SJCRH30 (cell line): ENCODE data around the gene EFCAB6. TPM values are rescaled to one million over a fixed set of nuclear protein-coding genes. Genes with fewer than 3 reads are reported as not detected.

ENCODE experiments used
- DNase-seq, 2 experiments: peaks; one replicate each; pipeline ENCODE4 v3.0.0-alpha.2; 2015 to 2020
- H3K27ac ChIP-seq: fragments of 250-450 bp; sonication (Bioruptor Pico); 2 replicates; pipeline ENCODE4 v1.5.1; 2020; ENCODE audit warnings: mild to moderate bottlenecking, moderate library complexity
- H3K27me3 ChIP-seq: fragments of 250-450 bp; sonication (Bioruptor Pico); 2 replicates; pipeline ENCODE4 v1.5.1; 2020; ENCODE audit warnings: mild to moderate bottlenecking, moderate library complexity
- H3K36me3 ChIP-seq: fragments of 250-450 bp; sonication (Bioruptor Pico); 2 replicates; pipeline ENCODE4 v1.5.1; 2020; ENCODE audit warnings: mild to moderate bottlenecking, moderate library complexity
- H3K4me1 ChIP-seq: fragments of 250-450 bp; sonication (Bioruptor Pico); 2 replicates; pipeline ENCODE4 v1.5.1; 2020; ENCODE audit warnings: mild to moderate bottlenecking, moderate library complexity
- H3K4me3 ChIP-seq: fragments of 250-450 bp; sonication (Bioruptor Pico); 2 replicates; pipeline ENCODE4 v1.5.1; 2020; ENCODE audit warnings: mild to moderate bottlenecking, moderate library complexity
- H3K9me3 ChIP-seq: fragments of 250-450 bp; sonication (Bioruptor Pico); replicated peaks from 2 replicates; pipeline ENCODE4 v1.5.1; 2020; ENCODE audit warnings: mild to moderate bottlenecking, moderate library complexity
- total RNA-seq: library from RNA; depleted of rRNA; stranded (reverse); fragments of >200 nt; shearing (Covaris generic); gene quantifications from 2 replicates; pipeline ENCODE4 v1.2.3, GENCODE V29; 2014

Gene EFCAB6
- total RNA-seq, 1 experiment from 2014 or later = not detected

GRCh38 chr22:43554694-43555365 is 257.3 kb downstream of the EFCAB6 start:
- Histone ChIP-seq H3K36me3 (no peaks in the 10 kb centered on the region), H3K4me3 (no peak overlapping the region), H3K27ac (no peak overlapping the region), H3K27me3 (no peaks in the 10 kb centered on the region), H3K4me1 (no peaks in the 10 kb centered on the region), H3K9me3 (no peaks in the 10 kb centered on the region)
- no peak for DNase-seq

- Histone ChIP-seq H3K36me3 (no peaks in the 10 kb centered on the region), H3K27ac (no peak overlapping the region), H3K27me3 (no peaks in the 10 kb centered on the region), H3K4me1 (no peaks in the 10 kb centered on the region), H3K4me3 (no peak overlapping the region), H3K9me3 (no peaks in the 10 kb centered on the region)
- no peak for DNase-seq
Observed at GRCh38 chr22:43554259-43554636, 257.9 kb downstream of the EFCAB6 start.

- Histone ChIP-seq H3K9me3 (no peaks in the 10 kb centered on the region), H3K4me1 (no peaks in the 10 kb centered on the region), H3K27ac (no peak overlapping the region), H3K27me3 (0 out of 2 replicates have a peak, but pooled peaks cover 3% of the 10 kb centered on the region), H3K4me3 (no peak overlapping the region), H3K36me3 (no peaks in the 10 kb centered on the region)
- DNase-seq = no peak
Observed at GRCh38 chr22:43553451-43554258, 258.4 kb downstream of the EFCAB6 start.

GRCh38 chr22:43550672-43551071 is 261.4 kb downstream of the EFCAB6 start:
- DNase-seq = no peak
- 0 out of 2 replicates have a peak, but pooled peaks cover 4% of the 10 kb centered on the region for H3K27me3 ChIP-seq

GRCh38 chr22:43550024-43550620 is 262.0 kb downstream of the EFCAB6 start:
- 0 out of 2 replicates have a peak, but pooled peaks cover 4% of the 10 kb centered on the region for H3K27me3 ChIP-seq
- H3K4me1 ChIP-seq = no peaks in the 10 kb centered on the region
- no peak overlapping the region for H3K27ac ChIP-seq
- H3K36me3 ChIP-seq = no peaks in the 10 kb centered on the region
- no peaks in the 10 kb centered on the region for H3K9me3 ChIP-seq
- no peak for DNase-seq
- H3K4me3 ChIP-seq = no peak overlapping the region

More at GRCh38 chr22:43550672-43551071, 261.4 kb downstream of the EFCAB6 start:
- Histone ChIP-seq H3K36me3 (no peaks in the 10 kb centered on the region), H3K9me3 (no peaks in the 10 kb centered on the region), H3K4me3 (no peak overlapping the region), H3K27ac (no peak overlapping the region), H3K4me1 (no peaks in the 10 kb centered on the region)

GRCh38 chr22:43546186-43546585 is 265.9 kb downstream of the EFCAB6 start:
- Histone ChIP-seq H3K4me3 (no peak overlapping the region), H3K27me3 (peaks cover 9% of the 10 kb centered on the region), H3K9me3 (no peaks in the 10 kb centered on the region), H3K27ac (no peak overlapping the region), H3K4me1 (no peaks in the 10 kb centered on the region), H3K36me3 (no peaks in the 10 kb centered on the region)
- DNase-seq = no peak

- Histone ChIP-seq H3K4me1 (no peaks in the 10 kb centered on the region), H3K4me3 (no peak overlapping the region), H3K9me3 (no peaks in the 10 kb centered on the region), H3K27me3 (peaks cover 9% of the 10 kb centered on the region), H3K36me3 (no peaks in the 10 kb centered on the region), H3K27ac (no peak overlapping the region)
- DNase-seq = no peak
Observed at GRCh38 chr22:43544289-43544673, 267.8 kb downstream of the EFCAB6 start.

GRCh38 chr22:43543522-43544288 is 268.4 kb downstream of the EFCAB6 start:
- Histone ChIP-seq H3K27ac (no peak overlapping the region), H3K4me1 (no peaks in the 10 kb centered on the region), H3K36me3 (no peaks in the 10 kb centered on the region), H3K27me3 (peaks cover 6% of the 10 kb centered on the region), H3K9me3 (no peaks in the 10 kb centered on the region), H3K4me3 (no peak overlapping the region)
- no peak for DNase-seq

GRCh38 chr22:43542681-43543521 is 269.2 kb downstream of the EFCAB6 start:
- no peak overlapping the region for H3K27ac ChIP-seq
- no peaks in the 10 kb centered on the region for H3K9me3 ChIP-seq
- DNase-seq = no peak
- no peaks in the 10 kb centered on the region for H3K4me1 ChIP-seq
- no peaks in the 10 kb centered on the region for H3K36me3 ChIP-seq
- H3K4me3 ChIP-seq = no peak overlapping the region
- peaks cover 6% of the 10 kb centered on the region for H3K27me3 ChIP-seq

GRCh38 chr22:43541462-43542407 is 270.4 kb downstream of the EFCAB6 start:
- DNase-seq = no peak
- H3K4me3 ChIP-seq = no peak overlapping the region
- H3K27me3 ChIP-seq = peaks cover 6% of the 10 kb centered on the region
- no peaks in the 10 kb centered on the region for H3K36me3 ChIP-seq
- no peaks in the 10 kb centered on the region for H3K9me3 ChIP-seq
- no peaks in the 10 kb centered on the region for H3K4me1 ChIP-seq
- H3K27ac ChIP-seq = no peak overlapping the region

GRCh38 chr22:43541022-43541421 is 271.1 kb downstream of the EFCAB6 start:
- Histone ChIP-seq H3K4me1 (no peaks in the 10 kb centered on the region), H3K36me3 (no peaks in the 10 kb centered on the region), H3K4me3 (no peak overlapping the region), H3K27me3 (peaks cover 10% of the 10 kb centered on the region), H3K9me3 (no peaks in the 10 kb centered on the region), H3K27ac (no peak overlapping the region)
- DNase-seq = no peak

- Histone ChIP-seq H3K4me3 (no peak overlapping the region), H3K9me3 (no peaks in the 10 kb centered on the region), H3K27ac (no peak overlapping the region), H3K36me3 (no peaks in the 10 kb centered on the region), H3K4me1 (no peaks in the 10 kb centered on the region), H3K27me3 (peaks cover 10% of the 10 kb centered on the region)
- no peak for DNase-seq
Observed at GRCh38 chr22:43540529-43540923, 271.6 kb downstream of the EFCAB6 start.
